PC-9 (cell line): ENCODE results near the gene C11orf21.

Experiments used
- EZH2 ChIP-seq: fragments of 200-600 bp; sonication (generic); IDR thresholded peaks from 2 replicates; pipeline ENCODE4 v1.8.0; 2017; ENCODE audit warnings: antibody characterized with exemption, low read depth
- TF ChIP-seq, protein P1 (sequence below): fragments of 200-600 bp; sonication (generic); conservative IDR thresholded peaks from 2 replicates; pipeline ENCODE4 v1.6.1; 2017; ENCODE audit warnings: mixed run types, antibody characterized with exemption, mild to moderate bottlenecking, moderate library complexity

DNA sequence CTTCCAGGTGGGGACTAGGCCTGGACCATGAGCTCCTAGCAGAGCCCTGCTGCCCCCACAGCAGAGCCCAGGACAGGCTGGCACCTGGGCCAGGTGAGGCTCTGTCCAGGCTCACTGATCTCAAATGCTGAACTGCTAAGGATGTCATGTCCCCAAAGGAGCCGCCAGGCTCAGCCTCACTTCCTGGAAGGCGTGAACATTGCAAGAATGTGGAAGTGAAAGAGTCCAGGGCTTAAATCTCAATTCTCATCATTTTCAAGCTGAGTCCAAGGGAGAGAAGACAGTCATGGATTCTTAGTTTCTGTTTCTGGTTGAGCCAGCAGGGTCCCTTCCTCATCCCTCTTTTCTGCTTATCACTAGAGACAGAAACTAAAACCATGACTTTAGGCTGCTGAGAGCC is 36.3 kb downstream of the C11orf21 start:
- TF ChIP-seq, protein P1, sequence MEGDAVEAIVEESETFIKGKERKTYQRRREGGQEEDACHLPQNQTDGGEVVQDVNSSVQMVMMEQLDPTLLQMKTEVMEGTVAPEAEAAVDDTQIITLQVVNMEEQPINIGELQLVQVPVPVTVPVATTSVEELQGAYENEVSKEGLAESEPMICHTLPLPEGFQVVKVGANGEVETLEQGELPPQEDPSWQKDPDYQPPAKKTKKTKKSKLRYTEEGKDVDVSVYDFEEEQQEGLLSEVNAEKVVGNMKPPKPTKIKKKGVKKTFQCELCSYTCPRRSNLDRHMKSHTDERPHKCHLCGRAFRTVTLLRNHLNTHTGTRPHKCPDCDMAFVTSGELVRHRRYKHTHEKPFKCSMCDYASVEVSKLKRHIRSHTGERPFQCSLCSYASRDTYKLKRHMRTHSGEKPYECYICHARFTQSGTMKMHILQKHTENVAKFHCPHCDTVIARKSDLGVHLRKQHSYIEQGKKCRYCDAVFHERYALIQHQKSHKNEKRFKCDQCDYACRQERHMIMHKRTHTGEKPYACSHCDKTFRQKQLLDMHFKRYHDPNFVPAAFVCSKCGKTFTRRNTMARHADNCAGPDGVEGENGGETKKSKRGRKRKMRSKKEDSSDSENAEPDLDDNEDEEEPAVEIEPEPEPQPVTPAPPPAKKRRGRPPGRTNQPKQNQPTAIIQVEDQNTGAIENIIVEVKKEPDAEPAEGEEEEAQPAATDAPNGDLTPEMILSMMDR: no peak
- no peak for TF ChIP-seq EZH2
